A673 (cell line): ENCODE results near the gene PRM3.

Source experiments
- CTCF ChIP-seq: fragments of 300-800, 200-600 bp; sonication (generic); conservative IDR thresholded peaks from 2 replicates; pipeline ENCODE4 v1.5.1; 2017; ENCODE audit warnings: low read depth, mild to moderate bottlenecking, antibody characterized with exemption, low read length, moderate library complexity, mixed read lengths
- EZH2 ChIP-seq: fragments of 200-600 bp; sonication (generic); IDR thresholded peaks from 2 replicates; pipeline ENCODE4 v1.6.1; 2017; ENCODE audit warnings: borderline replicate concordance, low read depth, mild to moderate bottlenecking, mixed read lengths, antibody characterized with exemption, low read length; ENCODE audit not compliant: poor library complexity, severe bottlenecking

- TF ChIP-seq CTCF, result no peak
- TF ChIP-seq EZH2, result no peak
Observed at GRCh38 chr16:11259655-11260595, 13.5 kb downstream of the PRM3 start.
